ENCODE measurements around the gene ZP2. TPM values are rescaled to one million over a fixed set of nuclear protein-coding genes. Genes with fewer than 3 reads are reported as not detected.

The ZP2 gene
- total and polyA plus RNA-seq, 9 of the 15 experiments (the other 6 are each of a cell fraction or from before 2014, with no cell fraction given), result not detected

DNA sequence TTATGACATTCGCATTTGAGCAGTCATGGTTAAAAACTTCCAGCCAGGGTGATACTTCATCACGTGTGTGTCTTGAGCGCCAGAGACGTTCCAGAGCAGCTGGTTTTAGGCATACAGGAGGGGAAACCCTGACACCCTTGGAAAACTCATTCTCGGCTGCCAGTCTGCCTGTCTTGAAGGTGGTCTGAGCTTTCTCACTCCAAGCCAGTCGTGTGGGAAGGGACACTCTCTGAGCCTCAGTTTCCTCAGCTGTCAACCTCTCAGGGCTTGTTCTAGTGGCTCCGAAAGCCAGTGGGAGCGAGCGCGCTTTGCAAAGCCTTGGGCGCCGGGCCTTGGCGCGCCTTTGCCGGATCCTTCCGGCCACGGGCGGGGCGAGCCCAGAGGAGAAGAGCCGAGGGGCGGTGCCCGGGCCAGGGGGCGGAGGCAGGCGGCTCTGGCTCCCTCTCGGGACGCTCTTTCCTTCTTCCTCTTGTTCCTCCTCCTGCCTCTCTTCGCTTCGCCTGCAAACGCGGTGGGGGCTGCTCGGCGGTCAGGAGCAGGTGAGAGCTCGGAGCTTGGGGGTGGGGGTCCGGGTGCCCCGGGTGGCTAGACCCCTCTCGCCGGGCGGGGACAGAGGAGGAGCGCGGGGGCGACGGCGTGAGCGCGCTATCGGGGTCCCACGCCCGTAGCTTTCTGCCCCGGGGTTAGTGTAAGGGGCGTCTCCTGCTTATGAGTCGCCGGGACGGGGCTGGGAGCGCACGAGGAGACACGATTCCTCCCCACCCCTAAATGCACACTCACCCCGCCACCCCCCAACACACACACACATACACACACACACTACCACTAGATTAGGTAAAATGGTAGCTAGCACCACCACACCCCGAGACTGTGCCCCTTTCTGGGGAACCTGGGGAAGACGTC is 52.9 kb downstream of the ZP2 start, which contains the start of gene LDAF1 (continued):
- TF ChIP-seq FOSL1 (tag; conservative IDR thresholded peaks at IDR 0.05), result 0 out of 2 replicates have a peak, but pooled peaks have one; percentile 34
- 0 out of 2 replicates have a peak, but pooled peaks have one; percentile 33 for TF ChIP-seq E2F3 (CRISPR knock-in tag; IDR thresholded peaks at IDR 0.05)
- TF ChIP-seq, protein P1, sequence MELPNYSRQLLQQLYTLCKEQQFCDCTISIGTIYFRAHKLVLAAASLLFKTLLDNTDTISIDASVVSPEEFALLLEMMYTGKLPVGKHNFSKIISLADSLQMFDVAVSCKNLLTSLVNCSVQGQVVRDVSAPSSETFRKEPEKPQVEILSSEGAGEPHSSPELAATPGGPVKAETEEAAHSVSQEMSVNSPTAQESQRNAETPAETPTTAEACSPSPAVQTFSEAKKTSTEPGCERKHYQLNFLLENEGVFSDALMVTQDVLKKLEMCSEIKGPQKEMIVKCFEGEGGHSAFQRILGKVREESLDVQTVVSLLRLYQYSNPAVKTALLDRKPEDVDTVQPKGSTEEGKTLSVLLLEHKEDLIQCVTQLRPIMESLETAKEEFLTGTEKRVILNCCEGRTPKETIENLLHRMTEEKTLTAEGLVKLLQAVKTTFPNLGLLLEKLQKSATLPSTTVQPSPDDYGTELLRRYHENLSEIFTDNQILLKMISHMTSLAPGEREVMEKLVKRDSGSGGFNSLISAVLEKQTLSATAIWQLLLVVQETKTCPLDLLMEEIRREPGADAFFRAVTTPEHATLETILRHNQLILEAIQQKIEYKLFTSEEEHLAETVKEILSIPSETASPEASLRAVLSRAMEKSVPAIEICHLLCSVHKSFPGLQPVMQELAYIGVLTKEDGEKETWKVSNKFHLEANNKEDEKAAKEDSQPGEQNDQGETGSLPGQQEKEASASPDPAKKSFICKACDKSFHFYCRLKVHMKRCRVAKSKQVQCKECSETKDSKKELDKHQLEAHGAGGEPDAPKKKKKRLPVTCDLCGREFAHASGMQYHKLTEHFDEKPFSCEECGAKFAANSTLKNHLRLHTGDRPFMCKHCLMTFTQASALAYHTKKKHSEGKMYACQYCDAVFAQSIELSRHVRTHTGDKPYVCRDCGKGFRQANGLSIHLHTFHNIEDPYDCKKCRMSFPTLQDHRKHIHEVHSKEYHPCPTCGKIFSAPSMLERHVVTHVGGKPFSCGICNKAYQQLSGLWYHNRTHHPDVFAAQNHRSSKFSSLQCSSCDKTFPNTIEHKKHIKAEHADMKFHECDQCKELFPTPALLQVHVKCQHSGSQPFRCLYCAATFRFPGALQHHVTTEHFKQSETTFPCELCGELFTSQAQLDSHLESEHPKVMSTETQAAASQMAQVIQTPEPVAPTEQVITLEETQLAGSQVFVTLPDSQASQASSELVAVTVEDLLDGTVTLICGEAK (IDR thresholded peaks at IDR 0.05), result 0 out of 2 replicates have a peak, but pooled peaks have one; percentile 36
- TF ChIP-seq, protein P1 (CRISPR knock-in tag; IDR thresholded peaks at IDR 0.05), result no peak
- no peak for TF ChIP-seq BHLHE40 (IDR thresholded peaks at IDR 0.05; ENCODE audit: low read length)
- TF ChIP-seq, protein P2, sequence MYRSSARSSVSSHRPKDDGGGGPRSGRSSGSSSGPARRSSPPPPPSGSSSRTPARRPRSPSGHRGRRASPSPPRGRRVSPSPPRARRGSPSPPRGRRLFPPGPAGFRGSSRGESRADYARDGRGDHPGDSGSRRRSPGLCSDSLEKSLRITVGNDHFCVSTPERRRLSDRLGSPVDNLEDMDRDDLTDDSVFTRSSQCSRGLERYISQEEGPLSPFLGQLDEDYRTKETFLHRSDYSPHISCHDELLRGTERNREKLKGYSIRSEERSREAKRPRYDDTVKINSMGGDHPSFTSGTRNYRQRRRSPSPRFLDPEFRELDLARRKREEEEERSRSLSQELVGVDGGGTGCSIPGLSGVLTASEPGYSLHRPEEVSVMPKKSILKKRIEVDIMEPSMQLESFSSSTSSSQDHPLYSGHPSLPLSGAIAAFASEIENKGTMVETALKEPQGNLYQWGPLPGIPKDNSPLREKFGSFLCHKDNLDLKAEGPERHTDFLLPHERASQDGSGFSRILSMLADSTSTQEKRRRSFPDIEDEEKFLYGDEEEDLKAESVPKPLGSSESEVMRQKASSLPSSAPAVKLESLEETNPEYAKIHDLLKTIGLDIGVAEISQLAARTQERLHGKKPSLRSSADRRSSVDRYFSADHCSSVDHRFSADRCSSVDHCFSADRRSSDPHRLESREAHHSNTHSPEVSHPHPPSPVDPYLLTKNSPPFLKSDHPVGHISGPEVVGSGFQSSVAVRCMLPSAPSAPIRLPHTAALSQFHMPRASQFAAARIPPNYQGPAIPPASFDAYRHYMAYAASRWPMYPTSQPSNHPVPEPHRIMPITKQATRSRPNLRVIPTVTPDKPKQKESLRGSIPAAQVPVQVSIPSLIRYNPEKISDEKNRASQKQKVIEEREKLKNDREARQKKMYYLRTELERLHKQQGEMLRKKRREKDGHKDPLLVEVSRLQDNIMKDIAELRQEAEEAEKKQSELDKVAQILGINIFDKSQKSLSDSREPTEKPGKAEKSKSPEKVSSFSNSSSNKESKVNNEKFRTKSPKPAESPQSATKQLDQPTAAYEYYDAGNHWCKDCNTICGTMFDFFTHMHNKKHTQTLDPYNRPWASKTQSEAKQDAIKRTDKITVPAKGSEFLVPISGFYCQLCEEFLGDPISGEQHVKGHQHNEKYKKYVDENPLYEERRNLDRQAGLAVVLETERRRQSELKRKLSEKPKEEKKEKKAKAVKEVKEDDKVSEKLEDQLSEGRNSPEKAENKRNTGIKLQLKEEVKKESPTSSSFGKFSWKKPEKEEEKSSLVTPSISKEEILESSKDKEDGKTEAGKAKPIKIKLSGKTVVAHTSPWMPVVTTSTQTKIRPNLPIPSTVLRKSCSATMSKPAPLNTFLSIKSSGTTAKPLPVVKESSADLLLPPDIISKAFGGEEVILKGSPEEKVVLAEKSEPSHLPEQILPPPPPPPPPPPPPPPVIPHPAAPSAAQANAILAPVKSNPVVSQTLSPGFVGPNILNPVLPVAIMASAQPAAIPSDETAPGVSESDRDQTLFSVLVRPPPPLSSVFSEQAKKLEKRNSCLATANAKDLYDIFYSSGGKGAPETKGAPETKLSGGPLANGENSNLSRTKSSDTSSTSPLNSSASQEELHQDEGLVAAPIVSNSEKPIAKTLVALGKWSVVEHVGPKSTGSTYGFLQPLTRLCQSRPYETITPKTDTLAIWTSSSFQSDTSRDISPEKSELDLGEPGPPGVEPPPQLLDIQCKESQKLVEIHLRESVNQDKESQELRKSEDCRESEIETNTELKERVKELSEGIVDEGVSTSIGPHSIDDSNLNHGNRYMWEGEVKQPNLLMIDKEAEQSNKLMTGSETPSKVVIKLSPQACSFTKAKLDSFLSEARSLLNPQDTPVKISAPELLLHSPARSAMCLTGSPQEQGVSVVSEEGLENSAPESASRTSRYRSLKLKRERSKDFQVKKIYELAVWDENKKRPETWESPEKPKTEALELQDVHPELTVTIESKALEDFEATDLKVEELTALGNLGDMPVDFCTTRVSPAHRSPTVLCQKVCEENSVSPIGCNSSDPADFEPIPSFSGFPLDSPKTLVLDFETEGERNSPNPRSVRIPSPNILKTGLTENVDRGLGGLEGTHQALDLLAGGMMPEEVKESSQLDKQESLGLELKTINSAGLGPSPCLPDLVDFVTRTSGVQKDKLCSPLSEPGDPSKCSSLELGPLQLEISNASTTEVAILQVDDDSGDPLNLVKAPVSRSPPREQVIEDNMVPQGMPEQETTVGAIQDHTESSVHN (IDR thresholded peaks at IDR 0.05; ENCODE audit: borderline replicate concordance in 1 of 2, low read depth in 1 of 2), result no peak
- TF ChIP-seq RNF2 (IDR thresholded peaks at IDR 0.05), result 0 out of 2 replicates have a peak, but pooled peaks have one; percentile 18
- TF ChIP-seq ZNF263 (CRISPR knock-in tag; IDR thresholded peaks at IDR 0.05; ENCODE audit: borderline replicate concordance), result no peak; the same call in 1 of the 2 replicates
- no peak; a peak in 1 of 4 replicates for TF ChIP-seq RCOR1 (IDR thresholded peaks at IDR 0.05; ENCODE audit: borderline replicate concordance in 1 of 2, low read depth in 2 of 2, low read length in 2 of 2)
